ENCODE results near the gene ECT2L. TPM values are rescaled to one million over a fixed set of nuclear protein-coding genes. Genes with fewer than 3 reads are reported as not detected.

The ECT2L gene
- total RNA-seq, 1 experiment from 2014 or later: not detected

DNA sequence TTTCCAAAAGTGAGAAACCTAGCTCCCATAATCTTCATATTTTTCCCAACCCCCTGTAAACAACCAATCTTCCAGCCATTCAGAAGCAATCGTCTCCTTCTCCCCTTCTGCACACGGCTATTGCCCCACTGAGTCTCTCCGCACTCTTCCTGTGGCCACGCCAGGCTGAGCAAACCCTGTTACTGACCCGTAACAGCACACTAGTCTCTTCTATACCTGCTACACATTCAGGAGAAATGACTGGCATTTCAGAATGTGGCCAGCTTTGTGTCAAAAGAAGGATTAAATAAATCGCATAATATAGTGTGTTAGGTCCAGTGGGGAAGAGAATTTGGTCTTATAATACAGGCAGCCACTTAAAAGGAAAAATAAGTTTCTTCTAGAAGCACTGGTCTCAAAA is 41.4 kb downstream of the ECT2L start:
- Histone ChIP-seq H3K9me3 (ENCODE audit: control insufficient read depth in 1 of 2, insufficient read depth in 1 of 2, low read depth in 1 of 2, low read length in 2 of 2) (no peaks in the 10 kb centered on the region), H3K9ac (ENCODE audit: low read length) (no peak overlapping the region), H3K27me3 (ENCODE audit: insufficient read depth, low read length) (no peaks in the 10 kb centered on the region), H3K4me3 (replicated peaks in 1 of 2; ENCODE audit: low read depth in 1 of 2, low read length in 2 of 2) (no peak overlapping the region), H3K36me3 (ENCODE audit: control insufficient read depth in 1 of 2, insufficient read depth in 2 of 2, low read length in 2 of 2) (no peaks in the 10 kb centered on the region), H3K4me2 (ENCODE audit: low read length) (no peak overlapping the region), H3K9me2 (ENCODE audit: insufficient read depth) (no peaks in the 10 kb centered on the region), H4K20me1 (ENCODE audit: insufficient read depth) (no peaks in the 10 kb centered on the region), H2AFZ (ENCODE audit: low read depth, low read length, poor library complexity, severe bottlenecking) (no peak overlapping the region), H3K79me2 (ENCODE audit: insufficient read depth, low read length) (no peaks in the 10 kb centered on the region), H3K4me1 (ENCODE audit: control insufficient read depth in 1 of 2, insufficient read depth in 2 of 2, low read length in 2 of 2) (no peaks in the 10 kb centered on the region), H3K27ac (ENCODE audit: low read depth, low read length) (no peak overlapping the region)
- TF ChIP-seq SP1 (IDR thresholded peaks at IDR 0.05; ENCODE audit: low read depth) (no peak), ZNF274 (IDR thresholded peaks at IDR 0.05; ENCODE audit: low read depth, low read length) (no peak), RAD21 (IDR thresholded peaks at IDR 0.05; ENCODE audit: low read depth) (no peak), FOSL1 (IDR thresholded peaks at IDR 0.05; ENCODE audit: low read depth) (no peak), YY1 (IDR thresholded peaks at IDR 0.05; ENCODE audit: extremely low read depth, insufficient replicate concordance, low read depth, low read length) (no peak), ELF1 (IDR thresholded peaks at IDR 0.05; ENCODE audit: borderline replicate concordance, low read depth) (no peak), POLR2AphosphoS5 (IDR thresholded peaks at IDR 0.05; ENCODE audit: low read depth, low read length) (no peak), CEBPB (IDR thresholded peaks at IDR 0.05; ENCODE audit: low read depth) (no peak), EZH2 (IDR thresholded peaks at IDR 0.05) (no peak)
- TF ChIP-seq, protein P1, sequence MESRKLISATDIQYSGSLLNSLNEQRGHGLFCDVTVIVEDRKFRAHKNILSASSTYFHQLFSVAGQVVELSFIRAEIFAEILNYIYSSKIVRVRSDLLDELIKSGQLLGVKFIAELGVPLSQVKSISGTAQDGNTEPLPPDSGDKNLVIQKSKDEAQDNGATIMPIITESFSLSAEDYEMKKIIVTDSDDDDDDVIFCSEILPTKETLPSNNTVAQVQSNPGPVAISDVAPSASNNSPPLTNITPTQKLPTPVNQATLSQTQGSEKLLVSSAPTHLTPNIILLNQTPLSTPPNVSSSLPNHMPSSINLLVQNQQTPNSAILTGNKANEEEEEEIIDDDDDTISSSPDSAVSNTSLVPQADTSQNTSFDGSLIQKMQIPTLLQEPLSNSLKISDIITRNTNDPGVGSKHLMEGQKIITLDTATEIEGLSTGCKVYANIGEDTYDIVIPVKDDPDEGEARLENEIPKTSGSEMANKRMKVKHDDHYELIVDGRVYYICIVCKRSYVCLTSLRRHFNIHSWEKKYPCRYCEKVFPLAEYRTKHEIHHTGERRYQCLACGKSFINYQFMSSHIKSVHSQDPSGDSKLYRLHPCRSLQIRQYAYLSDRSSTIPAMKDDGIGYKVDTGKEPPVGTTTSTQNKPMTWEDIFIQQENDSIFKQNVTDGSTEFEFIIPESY (IDR thresholded peaks at IDR 0.05; ENCODE audit: extremely low read depth, insufficient replicate concordance, low read length): no peak
- no TSS peak for BruUV-seq (replicated peaks)
- ChIA-PET CTCF (no interaction called here), RAD21 (ENCODE audit: low non-redundant PET in 1 of 2, low total read pairs in 2 of 2, uncharacterized antibody in 2 of 2, unreplicated experiment in 2 of 2) (no interaction called here), POLR2A (no interaction called here)
- intact Hi-C loops (cut with micrococcal nuclease): no loop called here
- no peak for ATAC-seq
- no peak for DNase-seq (ENCODE audit: low read depth, low spot score)
